Measurements from ENCODE around the gene CALU.

The CALU gene

GRCh38 chr7:128791121-128791971, 52.2 kb downstream of the CALU start, which contains the start of gene CCDC136:
TSS of gene CCDC136 (plus strand) at chr7:128791968. CDS start at chr7:128792412, 444 bp downstream.
- TF ChIP-seq CTCF (IDR thresholded peaks at IDR 0.05), result no peak

- no peak for TF ChIP-seq CTCF (IDR thresholded peaks at IDR 0.05)
Observed at GRCh38 chr7:128791972-128792327, 52.8 kb downstream of the CALU start.

- no peak for TF ChIP-seq CTCF (IDR thresholded peaks at IDR 0.05)
Observed at GRCh38 chr7:128792471-128793180, 53.5 kb downstream of the CALU start.

- TF ChIP-seq CTCF (IDR thresholded peaks at IDR 0.05), result no peak
Observed at GRCh38 chr7:128793181-128793547, 54.0 kb downstream of the CALU start.

- TF ChIP-seq CTCF (IDR thresholded peaks at IDR 0.05), result no peak
Observed at GRCh38 chr7:128794020-128794419, 54.9 kb downstream of the CALU start.

GRCh38 chr7:128794436-128794835, 55.3 kb downstream of the CALU start:
- TF ChIP-seq CTCF (IDR thresholded peaks at IDR 0.05), result no peak

GRCh38 chr7:128795129-128795528, 56.0 kb downstream of the CALU start:
- TF ChIP-seq CTCF (IDR thresholded peaks at IDR 0.05), result no peak

Measured in LNCAP (cell line).